Endothelial cell of umbilical vein (primary cell): Measurements from ENCODE around the gene CDC42. TPM values are rescaled to one million over a fixed set of nuclear protein-coding genes. Genes with fewer than 3 reads are reported as not detected.

ENCODE experiments used
- BruUV-seq: library from RNA; stranded (reverse); fragments of 400-500 nt; replicated peaks from 2 replicates; lab custom pipeline; 2021; lab: Mats Ljungman, UMichigan
- CTCF ChIA-PET: fragments of 300-600, 350-600 bp; sonication (Branson Sonifier 250); formaldehyde crosslinking; loops from one replicate; lab custom pipeline; 2021; ENCODE audit warnings: antibody characterized with exemption, inconsistent platforms; lab: Charles Lee
- POLR2A ChIA-PET: fragments of 300-600, 350-600 bp; sonication (Branson Sonifier 250); formaldehyde crosslinking; loops from one replicate; lab custom pipeline; 2021; ENCODE audit warnings: antibody characterized with exemption, inconsistent platforms; lab: Charles Lee
- DNase-seq: peaks from one replicate; pipeline ENCODE4 v3.0.0-alpha.2; 2011; ENCODE audit warnings: low read depth, low spot score
- FAIRE-seq: peaks from 2 replicates; lab custom pipeline; 2011; peaks lifted over from hg19 to GRCh38; lab: Jason Lieb, UNC
- H2AFZ ChIP-seq: 2 replicates; pipeline ENCODE4 v1.6.0; 2012; ENCODE audit warnings: low read depth, low read length, control low read depth, inconsistent platforms
- H3K27ac ChIP-seq: 2 replicates; pipeline ENCODE4 v1.5.1; 2011; ENCODE audit warnings: low read depth, mild to moderate bottlenecking, control low read depth, low read length, moderate library complexity; ENCODE audit not compliant: insufficient read depth
- H3K27me3 ChIP-seq, 2 experiments: 2 replicates each; pipeline versions ENCODE4 v1.6.0 to v1.6.1; 2011; ENCODE audit warnings: low read length in 2 of 2, mixed read lengths in 1 of 2; ENCODE audit not compliant: control insufficient read depth in 2 of 2, insufficient read depth in 2 of 2
- H3K36me3 ChIP-seq, 2 experiments: 2 replicates in 1 of 2; 3 replicates in 1 of 2; pipeline ENCODE4 v1.5.1; 2011; ENCODE audit warnings: low read length in 2 of 2, mild to moderate bottlenecking in 1 of 2, moderate library complexity in 1 of 2; ENCODE audit not compliant: control insufficient read depth in 2 of 2, insufficient read depth in 2 of 2; ENCODE audit errors: extremely low read depth in 1 of 2
- H3K4me1 ChIP-seq: 3 replicates; pipeline ENCODE4 v1.5.1; 2011; ENCODE audit warnings: mild to moderate bottlenecking, low read length; ENCODE audit not compliant: control insufficient read depth, insufficient read depth; ENCODE audit errors: extremely low read depth
- H3K4me2 ChIP-seq: 2 replicates; pipeline ENCODE4 v1.6.1; 2011; ENCODE audit warnings: low read length, control low read depth, mixed read lengths; ENCODE audit not compliant: insufficient read depth
- H3K4me3 ChIP-seq, 3 experiments: fragments of 200-600 bp in 1 of 3; sonication (generic), shearing (Covaris generic) in 1 of 3; replicated peaks in 1 of 3; 2 replicates each; pipeline ENCODE4 v1.5.1; 2011 to 2016; ENCODE audit warnings: control low read depth in 3 of 3, low read length in 3 of 3, mild to moderate bottlenecking in 2 of 3, inconsistent platforms in 1 of 3, low read depth in 1 of 3, moderate library complexity in 1 of 3; ENCODE audit not compliant: insufficient read depth in 1 of 3
- H3K79me2 ChIP-seq: 2 replicates; pipeline ENCODE4 v1.6.0; 2012; ENCODE audit warnings: low read length, inconsistent platforms; ENCODE audit not compliant: control insufficient read depth, insufficient read depth
- H3K9ac ChIP-seq: replicated peaks from 2 replicates; pipeline ENCODE3; 2011; ENCODE audit warnings: low read length, control low read depth; ENCODE audit not compliant: insufficient read depth; ENCODE audit errors: extremely low read depth
- H3K9me1 ChIP-seq: replicated peaks from 3 replicates; pipeline ENCODE4 v1.6.0; 2011; ENCODE audit warnings: mild to moderate bottlenecking, low read length; ENCODE audit not compliant: control insufficient read depth, insufficient read depth; ENCODE audit errors: extremely low read depth
- H3K9me3 ChIP-seq: replicated peaks from 2 replicates; pipeline ENCODE4 v1.5.1; 2012; ENCODE audit warnings: low read length, inconsistent platforms; ENCODE audit not compliant: control insufficient read depth, insufficient read depth
- H4K20me1 ChIP-seq: replicated peaks from 2 replicates; pipeline ENCODE3; 2011; ENCODE audit warnings: mild to moderate bottlenecking, low read length; ENCODE audit not compliant: control insufficient read depth, insufficient read depth; ENCODE audit errors: extremely low read depth
- CTCF ChIP-seq, 2 donors: IDR thresholded peaks; 1 replicate in 1 of 2; 2 replicates in 1 of 2; pipeline ENCODE4 v1.5.1; 2011; ENCODE audit warnings: low read length in 2 of 2, mild to moderate bottlenecking in 2 of 2, moderate library complexity in 2 of 2, control low read depth in 1 of 2, inconsistent platforms in 1 of 2, low read depth in 1 of 2; ENCODE audit not compliant: insufficient read depth in 1 of 2; ENCODE audit errors: extremely low read depth in 1 of 2
- EZH2 ChIP-seq: IDR thresholded peaks from 2 replicates; pipeline ENCODE4 v1.6.1; 2012; ENCODE audit warnings: borderline replicate concordance, low read depth, mild to moderate bottlenecking, moderate library complexity, low read length, inconsistent platforms; ENCODE audit not compliant: severe bottlenecking
- FOS ChIP-seq: IDR thresholded peaks from 2 replicates; pipeline ENCODE4 v1.6.1; 2011; ENCODE audit warnings: mild to moderate bottlenecking, low read length, moderate library complexity, borderline replicate concordance; ENCODE audit not compliant: insufficient read depth
- GATA2 ChIP-seq: IDR thresholded peaks from 2 replicates; pipeline ENCODE4 v1.7.0; 2011; ENCODE audit warnings: low read depth, mild to moderate bottlenecking, moderate library complexity, mixed read lengths, low read length; ENCODE audit not compliant: insufficient read length, insufficient read depth
- JUN ChIP-seq: IDR thresholded peaks from 2 replicates; pipeline ENCODE4 v1.6.1; 2011; ENCODE audit warnings: borderline replicate concordance, low read depth; ENCODE audit not compliant: insufficient read length, insufficient read depth
- MAX ChIP-seq: IDR thresholded peaks from 2 replicates; pipeline ENCODE4 v1.6.1; 2011; ENCODE audit not compliant: insufficient read depth, insufficient read length
- MYC ChIP-seq: IDR thresholded peaks from one replicate; pipeline ENCODE4 v1.6.1; 2011; ENCODE audit warnings: mild to moderate bottlenecking, low read depth, low read length
- POLR2A ChIP-seq: IDR thresholded peaks from 2 replicates; pipeline ENCODE4 v1.6.1; 2012; ENCODE audit warnings: low read depth, mild to moderate bottlenecking, control low read depth, low read length
- POLR2AphosphoS5 ChIP-seq: IDR thresholded peaks from 2 replicates; pipeline ENCODE4 v1.6.1; 2012; ENCODE audit warnings: low read depth, mild to moderate bottlenecking, control low read depth, low read length, moderate library complexity; ENCODE audit not compliant: insufficient read depth
- dilution Hi-C: fragments of 300-500 bp; cut with MboI; formaldehyde crosslinking; loops from one replicate; pipeline ENCODE4 v1.15.0; 2019; ENCODE audit warnings: low sequenced_read_pairs; ENCODE audit not compliant: extremely low pct_ligation_motif_present
- intact Hi-C: fragments of 100-400 bp; cut with micrococcal nuclease; formaldehyde crosslinking; loops from one replicate; pipeline ENCODE4 v1.10.0; 2022
- polyA plus RNA-seq, 4 experiments: library from polyadenylated mRNA; depleted of rRNA in 3 of 4; stranded (reverse) in 3 of 4; unstranded in 1 of 4; fragments of >200 nt; gene quantifications; 2 replicates each; pipeline versions ENCODE4 v1.2.1 to v1.2.3, GENCODE V29; 2011 to 2012; ENCODE audit warnings: missing spikeins in 1 of 4
- total RNA-seq: library from RNA; stranded (reverse); gene quantifications from 2 replicates; pipeline ENCODE4 v1.2.3, GENCODE V29; 2021

The CDC42 gene
- total and polyA plus RNA-seq, 2 donors (not counting 3 experiments of a cell fraction or from before 2014, with no cell fraction given): 199 to 381 TPM

GRCh38 chr1:22124592-22125229, 72.2 kb downstream of the CDC42 start:
- H3K27ac ChIP-seq: no peak overlapping the region
- no peak overlapping the region for H3K4me3 ChIP-seq
- peaks cover 0 to 8% of the 10 kb centered on the region in 2 experiments for H3K36me3 ChIP-seq
- H3K4me1 ChIP-seq: peaks cover 7% of the 10 kb centered on the region
- H4K20me1 ChIP-seq: no peaks in the 10 kb centered on the region
- no peaks in the 10 kb centered on the region for H3K9me3 ChIP-seq
- dilution Hi-C loops: no loop called here
- no peak for FAIRE-seq
- H3K9me1 ChIP-seq: no peaks in the 10 kb centered on the region
- ChIA-PET POLR2A (no interaction called here), CTCF (interaction anchor here (4.1 kb wide), 1 partner anchor 7 kb away, joined by 24 read pairs; no protein-coding TSS in a partner anchor)
- H3K27me3 ChIP-seq: no peaks in the 10 kb centered on the region
- no TSS peak for BruUV-seq
- DNase-seq: no peak
- H3K79me2 ChIP-seq: no peaks in the 10 kb centered on the region
- H3K9ac ChIP-seq: no peak overlapping the region
- intact Hi-C loops: no loop called here
- H2AFZ ChIP-seq: no peak overlapping the region
- no peak overlapping the region for H3K4me2 ChIP-seq
- TF ChIP-seq MAX: no peak
- no peak for TF ChIP-seq JUN
- no peak for TF ChIP-seq GATA2
- TF ChIP-seq POLR2A: no peak
- TF ChIP-seq MYC: no peak
- TF ChIP-seq EZH2: no peak
- TF ChIP-seq FOS: no peak
- TF ChIP-seq POLR2AphosphoS5: no peak
- no peak for TF ChIP-seq CTCF (IDR thresholded peaks at IDR 0.05; ENCODE audit: extremely low read depth in 1 of 2, insufficient read depth in 1 of 2, low read depth in 1 of 2, low read length in 2 of 2)
